GM12872 (cell line): ENCODE results near the gene PRR15L.
A peak's percentile ranks its signal among the peaks of the same experiment; 100 is the strongest.

ENCODE experiments used
- CTCF ChIP-seq: IDR thresholded peaks from 3 replicates; pipeline ENCODE4 v1.5.1; 2011; ENCODE audit warnings: low read depth, mild to moderate bottlenecking, low read length, moderate library complexity; ENCODE audit not compliant: insufficient read depth

Gene PRR15L

GRCh38 chr17:47975823-47976205 is 18.1 kb upstream of the PRR15L start:
- TF ChIP-seq CTCF: no peak

DNA sequence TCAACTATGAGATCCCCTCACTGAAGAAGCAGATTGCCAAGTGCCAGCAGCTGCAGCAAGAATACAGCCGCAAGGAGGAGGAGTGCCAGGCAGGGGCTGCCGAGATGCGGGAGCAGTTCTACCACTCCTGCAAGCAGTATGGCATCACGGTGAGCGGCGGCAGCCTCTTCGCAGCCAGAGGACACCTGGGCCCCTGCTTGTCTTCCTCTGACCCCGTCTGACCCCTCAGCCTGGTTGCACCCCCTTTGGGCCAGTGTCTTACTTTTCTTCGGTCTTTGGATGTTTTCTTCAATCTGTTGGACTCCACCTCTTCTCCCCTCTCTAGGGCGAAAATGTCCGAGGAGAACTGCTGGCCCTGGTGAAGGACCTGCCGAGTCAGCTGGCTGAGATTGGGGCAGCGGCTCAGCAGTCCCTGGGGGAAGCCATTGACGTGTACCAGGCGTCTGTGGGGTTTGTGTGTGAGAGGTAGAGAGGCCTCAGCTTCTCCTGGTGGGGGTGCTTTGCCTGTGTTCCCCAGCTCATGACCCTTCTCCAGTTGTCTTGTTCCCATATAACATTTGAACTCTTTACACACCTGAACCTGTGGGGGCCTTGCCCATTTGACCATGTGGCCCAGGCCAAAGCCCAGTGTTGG is 17.6 kb upstream of the PRR15L start:
- no peak for TF ChIP-seq CTCF

GRCh38 chr17:47973541-47973940 is 15.9 kb upstream of the PRR15L start:
- TF ChIP-seq CTCF: no peak

DNA sequence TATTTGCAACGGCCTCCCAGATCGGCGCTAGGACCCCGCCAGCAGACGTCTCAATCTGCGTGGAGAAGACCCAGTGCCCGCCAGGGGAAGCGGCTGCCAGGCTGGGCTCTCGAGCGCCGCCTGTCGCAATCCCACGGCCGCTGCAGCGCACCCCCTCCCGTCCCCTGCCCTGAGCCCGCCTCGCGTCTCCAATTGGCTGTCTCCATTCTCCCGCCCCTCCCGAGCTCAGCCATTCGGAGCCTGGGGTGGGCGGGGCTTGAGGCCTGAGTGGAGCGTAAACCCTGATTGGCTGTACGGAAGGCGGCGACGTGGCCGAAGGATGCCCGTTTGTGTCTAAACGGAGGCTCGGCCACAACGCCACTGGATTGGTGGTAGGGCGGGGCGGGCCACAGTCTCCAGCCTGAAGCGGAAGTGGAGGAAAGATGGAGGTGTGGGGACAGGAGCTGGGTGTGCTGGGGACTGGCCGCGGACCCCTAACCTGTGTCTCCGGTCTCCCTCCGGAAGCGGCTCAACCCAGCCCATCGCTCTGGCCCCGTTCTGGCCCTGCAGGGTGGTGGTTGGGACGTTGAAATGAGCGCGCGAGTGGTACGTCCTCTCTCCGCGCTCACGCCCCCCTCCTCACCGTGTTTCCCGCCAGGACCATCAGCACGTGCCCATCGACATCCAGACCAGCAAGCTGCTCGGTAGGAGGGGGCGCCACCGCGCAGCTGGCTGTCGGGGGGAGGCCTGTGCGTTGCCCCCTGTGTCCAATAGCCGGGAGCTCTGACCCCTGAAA is 13.2 kb upstream of the PRR15L start, which contains the start of gene CDK5RAP3:
Gene CDK5RAP3, plus strand, starts transcription at position 389 of the 775 bp plus-strand sequence. Its CDS starts 34 bp downstream, at position 423.
- peak; percentile 94 for TF ChIP-seq CTCF

- no peak for TF ChIP-seq CTCF
These were observed 12.4 kb upstream of the PRR15L start for GRCh38 chr17:47969930-47970724.

DNA sequence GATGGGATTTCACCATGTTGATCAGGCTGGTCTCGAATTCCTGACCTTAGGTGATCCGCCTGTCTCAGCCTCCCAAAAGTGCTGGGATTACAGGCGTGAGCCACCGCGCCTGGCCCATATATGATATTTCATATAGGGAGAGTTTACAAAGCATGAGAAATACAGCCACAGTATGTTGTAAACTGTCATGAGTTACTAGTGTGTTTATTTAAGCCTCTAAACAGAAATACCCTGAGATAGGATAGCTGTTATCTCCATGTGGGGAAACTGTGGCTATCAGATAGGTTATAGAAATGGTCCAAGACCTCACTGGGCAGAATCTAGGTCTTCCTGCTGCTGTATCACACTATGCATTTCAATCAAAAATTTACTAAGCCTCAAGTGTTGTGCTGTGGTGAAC is 11.2 kb upstream of the PRR15L start:
- TF ChIP-seq CTCF: no peak

GRCh38 chr17:47967607-47968252 is 10.0 kb upstream of the PRR15L start:
- no peak for TF ChIP-seq CTCF
